Caki2 (cell line): Measurements from ENCODE around the gene TBX6. TPM values are rescaled to one million over a fixed set of nuclear protein-coding genes. Genes with fewer than 3 reads are reported as not detected.
"Not testable (repeated sequence)": the region's sequence is repeated elsewhere in the genome, so short reads cannot be mapped to it uniquely, and the experiment has no call there.

Experiments used
- DNase-seq: peaks from one replicate; pipeline ENCODE4 v3.0.0-alpha.2; 2015; ENCODE audit warnings: low read depth
- in situ Hi-C: cut with HindIII; loops from 2 replicates; pipeline ENCODE4 v1.10.0; 2016; ENCODE audit warnings: low sequenced_read_pairs, low pct_unique_long_range_greater_than_20kb, mixed read lengths
- total RNA-seq: library from RNA; depleted of rRNA; stranded (reverse); fragments of >200 nt; shearing (Covaris generic); gene quantifications from 2 replicates; pipeline ENCODE4 v1.2.3, GENCODE V29; 2014; ENCODE audit warnings: low replicate concordance

Gene TBX6
- total RNA-seq, 1 experiment from 2014 or later = 0.24 TPM

GRCh38 chr16:30115238-30115637, 23.5 kb upstream of the TBX6 start:
- no peak for DNase-seq
- in situ Hi-C loops = no loop called here

DNA sequence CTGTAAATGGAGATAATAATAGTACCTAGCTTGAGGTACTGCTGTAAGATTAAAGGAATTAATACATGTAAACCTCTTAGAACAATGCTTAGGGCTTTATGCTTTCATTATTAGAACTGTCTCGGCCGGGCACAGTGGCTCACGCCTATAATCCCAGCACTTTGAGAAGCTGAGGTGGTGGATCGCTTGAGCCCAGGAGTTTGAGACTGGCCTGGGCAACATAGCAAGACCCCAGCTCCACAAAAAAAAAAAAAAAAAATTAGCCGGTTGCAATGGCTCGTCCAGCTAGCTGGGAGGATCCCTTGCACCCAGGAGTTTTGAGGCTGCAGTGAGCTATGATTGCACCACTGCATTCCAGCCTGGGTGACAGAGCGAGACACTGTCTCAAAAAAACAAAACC, 23.1 kb upstream of the TBX6 start:
- in situ Hi-C loops, DNase-seq: not testable (repeated sequence)

- in situ Hi-C loops = no loop called here
- no peak for DNase-seq
Measured at GRCh38 chr16:30114411-30114810, 22.7 kb upstream of the TBX6 start.

DNA sequence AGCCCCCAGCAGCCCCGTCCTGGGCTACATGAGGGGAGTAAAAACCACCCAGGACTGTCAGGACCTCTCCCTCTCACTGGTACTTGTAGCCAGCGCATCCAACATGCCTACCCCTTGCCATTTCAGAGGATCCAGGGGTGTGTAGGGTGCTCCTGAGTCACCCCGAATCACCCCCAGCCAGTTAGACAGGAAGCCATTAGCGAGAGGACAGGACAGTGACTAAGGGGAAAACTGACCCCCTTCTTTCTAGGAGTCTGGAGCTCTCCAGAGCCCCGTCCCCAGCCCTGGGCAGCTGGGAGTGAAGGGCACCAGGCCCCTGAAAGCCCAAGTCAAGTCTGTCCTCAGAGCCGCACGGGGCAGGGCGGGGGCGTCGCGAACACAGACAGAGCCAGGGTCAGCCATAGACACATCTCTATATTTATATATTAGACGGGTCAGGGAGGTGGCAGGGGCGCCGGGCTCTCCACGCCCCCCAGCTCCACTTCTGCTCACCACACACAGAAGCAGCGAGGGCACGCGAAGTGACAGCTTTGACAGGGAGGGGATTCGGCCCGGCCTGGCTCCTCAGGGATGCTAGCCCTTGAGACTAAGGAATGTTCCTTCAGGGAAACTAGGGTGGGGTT, 22.1 kb upstream of the TBX6 start:
- DNase-seq = no peak
- in situ Hi-C loops = no loop called here

DNA sequence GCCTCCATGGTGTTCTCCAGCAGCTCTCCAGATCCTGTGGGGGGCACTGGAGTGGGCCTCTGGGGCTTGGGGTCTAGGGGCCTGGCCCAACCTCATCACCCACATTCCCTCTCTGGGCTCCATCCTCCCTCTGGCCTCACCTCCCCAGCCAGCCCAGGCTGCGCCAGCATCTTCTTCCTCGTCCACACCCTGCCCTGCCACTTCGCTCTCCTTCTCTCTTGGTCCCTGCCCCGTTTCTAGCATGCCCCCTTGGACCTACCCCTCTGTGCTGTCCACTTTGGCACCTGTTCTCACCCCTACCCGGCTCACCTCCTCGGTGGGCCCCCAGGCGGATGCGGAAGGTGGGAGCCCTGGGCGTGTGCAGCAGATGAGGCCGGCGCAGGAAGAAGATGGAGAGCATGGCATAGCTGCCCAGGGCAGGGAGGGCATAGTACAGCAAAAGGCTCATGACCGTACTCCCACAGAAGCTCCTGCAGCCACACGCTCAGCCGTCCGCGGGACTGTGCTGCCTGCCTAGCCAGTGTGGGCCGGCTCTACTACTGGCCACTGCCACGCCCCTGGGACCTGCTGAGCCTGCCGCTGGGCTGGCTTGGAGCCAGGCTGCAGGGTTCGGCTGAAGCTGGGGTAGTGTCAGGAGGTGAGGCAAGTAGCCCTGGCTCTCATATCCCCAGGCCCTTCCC, 21.4 kb upstream of the TBX6 start, which contains the start of gene GDPD3:
GDPD3 (minus strand) TSS at position 507 of the 680 bp plus-strand sequence; CDS start at position 448, 59 bp downstream.
- in situ Hi-C loops = no loop called here
- DNase-seq = peak; percentile 54

GRCh38 chr16:30112197-30113030, 20.7 kb upstream of the TBX6 start:
- in situ Hi-C loops = no loop called here
- DNase-seq = no peak

- no peak for DNase-seq
- in situ Hi-C loops = no loop called here
Measured at GRCh38 chr16:30110661-30111060, 18.9 kb upstream of the TBX6 start.

DNA sequence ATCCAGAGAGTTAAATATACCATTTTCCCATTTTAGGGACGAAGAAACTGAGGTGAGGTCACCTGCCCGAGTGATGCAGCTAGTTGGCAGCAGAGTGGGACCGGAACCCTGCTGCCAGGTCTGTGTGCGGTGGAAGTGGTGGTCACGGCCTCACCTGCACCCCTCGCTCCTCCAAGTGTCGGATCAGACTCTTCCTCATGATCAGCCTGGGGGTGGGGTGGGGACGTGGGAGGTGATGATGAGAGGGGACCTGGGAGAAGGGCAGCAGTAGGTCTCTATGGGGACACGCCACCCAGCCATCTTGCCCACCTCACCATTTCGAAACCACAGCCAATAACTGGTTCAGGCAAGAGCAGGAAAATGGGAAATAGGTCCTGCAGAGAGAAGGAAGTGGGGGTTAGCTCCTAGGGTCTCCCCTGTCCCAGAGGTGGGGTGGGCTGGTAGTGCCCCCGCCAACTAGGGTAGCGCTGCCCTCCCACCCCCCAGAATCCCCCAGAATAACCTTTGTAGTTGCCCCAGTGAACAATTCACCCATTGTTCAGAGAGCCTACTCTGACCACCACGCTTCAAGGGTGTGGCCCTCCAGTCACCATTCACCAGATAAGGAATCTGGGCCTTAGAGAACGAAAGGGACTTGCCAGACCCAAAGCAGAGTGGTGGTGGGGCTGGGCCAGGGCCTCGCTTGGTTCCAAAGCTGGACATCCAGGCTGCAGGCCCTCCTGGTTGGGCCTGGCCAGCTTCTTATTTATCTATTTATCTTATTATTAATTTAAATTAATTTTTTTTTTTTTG, 16.5 kb upstream of the TBX6 start:
- in situ Hi-C loops = no loop called here
- no peak for DNase-seq

DNA sequence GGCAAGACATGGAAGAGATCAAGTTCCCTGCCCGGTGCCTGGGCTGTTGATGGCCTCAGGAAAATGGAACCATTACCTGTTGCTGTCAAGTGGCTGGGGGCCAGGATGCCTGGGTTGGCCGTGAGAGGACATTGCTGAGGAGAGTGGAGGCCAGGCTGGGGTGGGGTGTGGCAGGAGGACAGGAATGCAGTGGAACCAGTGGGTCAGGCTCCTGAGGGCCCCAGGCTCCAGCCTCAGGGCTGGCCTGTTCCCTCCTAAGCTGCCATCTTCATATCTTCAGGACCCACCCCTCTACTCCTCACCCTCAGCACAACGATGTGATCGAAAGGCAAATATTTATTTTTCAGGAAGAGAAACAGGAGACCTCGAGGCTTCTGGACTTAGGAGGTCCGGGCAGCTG, 12.8 kb upstream of the TBX6 start:
- no peak for DNase-seq
- in situ Hi-C loops = no loop called here

- in situ Hi-C loops = no loop called here
- no peak for DNase-seq
Measured at GRCh38 chr16:30104090-30104489, 12.4 kb upstream of the TBX6 start.

GRCh38 chr16:30096862-30097563, 5.3 kb upstream of the TBX6 start:
- no peak for DNase-seq
- in situ Hi-C loops = no loop called here

GRCh38 chr16:30096105-30096861, 4.6 kb upstream of the TBX6 start, which contains the start of gene YPEL3:
Gene YPEL3 (minus strand): TSS chr16:30096213. CDS start chr16:30095482, 731 bp downstream.
- in situ Hi-C loops = no loop called here
- DNase-seq = peak; percentile 93

DNA sequence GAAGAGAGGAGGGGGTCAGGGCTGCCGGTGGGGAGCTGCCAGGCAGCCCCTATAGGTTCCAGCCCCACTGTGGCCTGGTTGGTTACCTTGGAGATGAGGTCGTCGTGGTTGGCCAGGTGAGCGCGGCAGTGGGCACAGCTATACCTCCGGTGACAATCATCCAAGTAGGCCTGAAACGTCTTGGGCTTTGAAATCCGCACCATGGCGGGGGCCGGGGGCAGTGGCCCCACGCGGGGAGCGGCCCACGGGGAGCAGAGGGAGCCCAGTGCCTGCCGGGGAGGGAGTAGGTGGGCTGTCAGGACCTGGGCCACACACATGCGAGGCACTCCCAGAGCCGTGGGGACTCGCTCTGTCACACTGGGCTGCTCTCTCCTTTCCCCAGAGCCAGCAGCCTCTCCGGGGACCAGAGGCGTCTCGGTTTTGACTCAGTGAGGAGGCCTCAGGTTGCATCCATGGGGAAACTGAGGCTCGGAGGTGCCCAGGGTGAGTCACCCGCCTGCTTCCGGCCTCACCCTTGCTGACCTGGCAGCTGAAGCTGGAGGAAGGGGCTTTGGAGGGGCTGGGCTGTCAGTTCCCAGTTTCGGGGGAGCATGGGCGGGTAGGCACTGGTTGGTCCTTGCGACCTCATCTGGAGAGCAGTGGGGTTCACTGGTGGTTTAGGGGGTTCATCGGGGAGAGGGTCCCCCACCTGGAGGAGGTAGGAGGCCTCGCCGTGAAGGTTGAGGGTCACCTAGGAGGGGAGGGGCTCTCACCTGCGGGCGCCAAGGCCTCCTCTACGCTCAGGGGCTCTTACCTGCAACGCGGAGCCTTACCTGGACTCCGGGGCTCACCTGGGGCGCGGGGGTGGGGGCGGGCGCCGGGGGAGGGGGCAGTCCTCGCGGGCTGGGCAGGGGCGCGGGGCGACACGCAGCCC, 3.7 kb upstream of the TBX6 start:
- no peak for DNase-seq

GRCh38 chr16:30094541-30095165, 2.9 kb upstream of the TBX6 start:
- in situ Hi-C loops = no loop called here
- no peak for DNase-seq

More for the DNA sequence above, 3.7 kb upstream of the TBX6 start:
- in situ Hi-C loops = no loop called here

GRCh38 chr16:30092373-30093010, 768 bp upstream of the TBX6 start:
- peak; percentile 81 for DNase-seq
- in situ Hi-C loops = no loop called here
